GM03348 (cell line): Measurements from ENCODE around the gene MYO3B.
"Not testable (repeated sequence)": the region's sequence is repeated elsewhere in the genome, so short reads cannot be mapped to it uniquely, and the experiment has no call there.

Experiments used
- DNase-seq: peaks from one replicate; pipeline ENCODE4 v3.0.0; 2012; ENCODE audit warnings: low spot score

The MYO3B gene

DNA sequence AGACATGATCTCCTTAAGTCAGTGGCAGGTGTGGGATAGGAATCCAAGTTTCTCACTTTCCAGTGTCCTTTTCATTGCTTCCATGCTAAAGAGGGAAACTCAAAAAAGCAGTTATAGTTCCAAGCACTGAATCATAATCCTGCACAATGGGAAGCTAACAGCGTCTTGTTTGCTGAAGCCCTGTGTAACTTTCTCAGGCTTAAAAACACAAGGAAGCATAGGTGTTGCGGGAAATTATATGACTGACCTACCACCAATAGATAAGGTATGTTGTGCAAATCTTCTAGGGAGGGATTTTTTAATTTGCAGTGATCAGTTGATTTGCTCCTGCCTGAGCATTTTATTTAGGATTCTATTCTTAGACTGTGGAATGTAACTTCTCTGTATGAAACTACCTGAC, 250.9 kb downstream of the MYO3B start:
- no peak for DNase-seq

DNA sequence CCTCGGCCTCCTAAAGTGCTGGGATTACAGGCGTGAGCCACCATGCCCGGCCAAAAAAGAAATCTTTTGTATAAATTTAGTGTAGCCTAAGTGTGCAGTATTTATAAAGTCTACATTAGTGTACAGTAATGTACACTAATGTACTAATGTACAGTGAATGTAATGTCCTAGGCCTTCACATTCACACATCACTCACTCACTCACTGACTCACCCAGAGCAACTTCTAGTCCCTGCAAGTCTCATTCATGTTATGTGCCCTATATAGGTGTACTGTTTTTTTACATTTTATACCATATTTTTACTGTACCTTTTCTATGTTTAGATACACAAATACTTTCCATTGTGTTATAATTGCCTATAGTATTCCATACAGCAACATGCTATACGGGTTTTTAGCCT, 254.9 kb downstream of the MYO3B start:
- no peak for DNase-seq

DNA sequence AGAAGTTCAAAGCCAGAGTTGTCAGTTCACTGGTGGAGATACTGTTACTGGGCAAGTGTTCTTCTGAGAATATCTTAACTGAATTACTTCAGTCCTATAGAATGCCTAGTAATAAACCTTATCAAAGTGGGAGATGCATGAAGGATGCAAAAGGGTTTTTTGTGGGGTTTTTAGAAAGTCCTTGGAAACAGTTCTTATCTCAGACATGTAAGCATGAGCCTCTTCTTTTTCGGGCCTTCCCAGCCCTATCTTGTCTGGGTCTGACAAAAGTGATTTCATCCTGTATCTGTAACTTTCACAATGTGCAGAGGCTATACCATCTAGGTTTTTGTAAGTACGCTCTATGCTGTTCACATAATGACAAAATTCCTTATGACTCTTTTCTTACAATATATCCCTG, 255.5 kb downstream of the MYO3B start:
- DNase-seq: no peak

DNA sequence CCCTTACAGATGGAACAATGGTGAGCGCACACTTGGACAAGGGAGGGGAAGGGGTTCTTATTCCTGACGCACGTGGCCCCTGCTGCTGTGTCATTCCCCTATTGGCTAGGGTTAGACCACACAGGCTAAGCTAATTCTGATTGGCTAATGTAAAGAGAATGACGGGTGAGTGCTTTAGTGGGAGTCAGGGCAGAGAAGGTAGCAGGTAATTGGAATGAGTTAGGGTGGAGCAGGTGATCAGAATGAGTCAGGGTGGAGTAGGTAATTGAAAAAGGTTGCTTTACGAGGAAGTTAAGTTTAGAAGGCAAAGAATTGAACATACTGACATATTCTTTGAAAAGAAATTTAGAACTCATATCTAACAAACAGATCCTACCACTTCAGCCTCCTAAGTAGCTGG, 256.4 kb downstream of the MYO3B start:
- not testable (repeated sequence) for DNase-seq

DNA sequence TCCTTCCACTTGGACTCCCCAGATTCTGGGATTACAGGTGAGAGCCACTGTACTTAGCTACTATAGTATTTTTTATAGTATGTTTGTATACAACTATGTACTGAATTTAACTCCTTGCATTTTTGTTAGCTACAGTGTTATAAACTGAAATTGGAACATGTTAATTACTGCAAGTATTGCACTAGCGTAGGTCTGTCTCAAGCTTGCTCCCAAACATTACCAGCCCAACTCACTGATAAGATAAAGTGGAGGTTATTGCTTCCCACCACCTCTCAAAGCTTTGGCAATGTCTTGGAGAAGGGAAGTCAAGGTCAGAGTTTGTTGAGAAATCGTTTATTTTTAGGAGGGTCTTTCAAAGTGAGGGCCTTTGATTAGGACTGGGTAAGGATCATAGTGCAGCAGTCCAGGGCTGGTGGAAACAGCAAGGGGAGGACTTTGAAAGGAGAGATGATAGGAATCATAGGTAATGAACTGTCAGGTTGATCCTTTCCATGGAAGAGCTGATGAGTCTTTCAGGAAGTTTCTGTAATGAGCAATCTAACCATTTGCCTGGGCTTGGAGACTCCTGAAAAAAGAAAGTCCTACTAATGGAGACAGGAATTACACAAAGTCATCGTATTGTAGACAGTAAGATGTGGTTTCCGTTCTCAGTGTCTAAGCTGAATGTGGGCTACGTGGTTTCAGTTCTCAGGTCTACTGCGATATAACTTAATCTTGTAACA, 257.1 kb downstream of the MYO3B start:
- DNase-seq: no peak

DNA sequence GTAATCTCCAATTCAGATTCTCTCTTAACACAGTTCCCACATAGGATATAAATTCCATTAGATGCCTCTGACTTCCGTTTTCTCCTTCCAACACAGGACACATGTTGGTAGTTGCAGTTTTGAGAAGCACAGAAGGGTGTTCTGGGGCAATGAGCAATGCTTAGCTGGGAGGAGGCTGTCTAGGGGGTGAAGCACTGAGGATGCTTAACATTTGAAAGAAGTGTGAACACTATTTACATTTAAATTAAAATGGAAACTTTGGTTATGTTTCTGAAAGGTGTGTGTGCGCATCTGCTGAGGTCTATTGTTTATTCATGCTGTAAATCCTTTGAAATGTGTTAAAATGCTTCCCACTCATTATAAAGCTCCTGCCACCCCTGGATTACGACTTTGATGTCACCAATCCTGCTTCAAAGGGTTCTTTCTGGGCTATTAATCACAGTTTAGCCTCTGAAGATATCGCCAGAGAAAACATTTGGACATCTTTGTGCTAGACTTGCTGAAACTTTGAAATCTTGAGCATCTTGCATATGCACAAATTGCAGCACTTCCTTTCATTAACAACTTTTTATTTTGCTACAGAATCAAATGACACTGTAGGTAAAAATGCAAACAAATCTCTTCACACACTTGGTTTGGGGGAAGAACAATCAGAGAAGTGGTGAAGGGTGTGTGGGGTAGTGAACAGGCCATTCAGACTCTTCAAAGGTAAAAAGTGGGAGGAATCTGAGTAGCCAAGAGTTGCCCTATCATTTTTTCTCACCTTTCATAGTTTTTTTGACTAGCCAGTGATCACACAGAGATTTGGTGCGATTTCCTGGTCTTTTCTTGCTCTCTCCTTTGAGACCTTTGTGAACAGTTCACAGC, 258.4 kb downstream of the MYO3B start:
- DNase-seq: no peak

DNA sequence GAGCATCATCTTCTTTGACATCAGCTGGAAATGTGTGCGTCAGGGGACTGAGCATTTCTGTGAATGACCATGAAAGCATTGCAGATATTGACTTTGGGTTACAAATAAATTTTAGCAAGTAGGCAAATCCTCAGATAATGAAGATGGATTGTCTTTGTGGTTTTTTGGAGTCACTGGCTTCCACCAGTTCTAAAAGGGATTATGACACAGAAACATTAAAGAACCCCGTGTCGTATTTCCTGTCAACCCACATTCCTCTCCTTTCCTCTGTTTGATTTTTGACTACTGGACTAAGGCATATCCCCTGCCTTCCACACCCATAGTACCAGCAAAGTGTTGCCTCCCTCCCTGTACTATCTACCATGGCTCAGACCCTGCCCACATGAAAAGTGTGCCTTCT, 268.1 kb downstream of the MYO3B start:
- DNase-seq: no peak

DNA sequence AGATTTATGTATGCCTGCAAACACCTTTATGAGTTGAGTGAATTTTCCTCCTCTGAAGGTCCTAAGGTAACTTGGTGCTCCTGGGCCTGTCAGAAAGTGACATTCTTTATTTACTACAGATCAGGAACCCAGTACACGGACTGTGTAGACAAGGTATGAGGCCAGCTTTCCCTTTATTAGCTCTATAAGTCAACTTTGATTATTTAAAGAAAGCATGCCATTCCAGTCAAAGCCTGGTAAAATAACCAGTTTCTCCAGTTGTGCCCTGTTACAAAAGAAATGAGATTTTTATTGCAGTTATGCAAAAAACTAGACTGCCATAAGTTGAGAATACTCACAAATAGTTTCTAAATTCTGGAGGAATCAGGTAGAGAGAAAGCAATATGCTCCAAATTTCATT, 271.1 kb downstream of the MYO3B start:
- DNase-seq: no peak

DNA sequence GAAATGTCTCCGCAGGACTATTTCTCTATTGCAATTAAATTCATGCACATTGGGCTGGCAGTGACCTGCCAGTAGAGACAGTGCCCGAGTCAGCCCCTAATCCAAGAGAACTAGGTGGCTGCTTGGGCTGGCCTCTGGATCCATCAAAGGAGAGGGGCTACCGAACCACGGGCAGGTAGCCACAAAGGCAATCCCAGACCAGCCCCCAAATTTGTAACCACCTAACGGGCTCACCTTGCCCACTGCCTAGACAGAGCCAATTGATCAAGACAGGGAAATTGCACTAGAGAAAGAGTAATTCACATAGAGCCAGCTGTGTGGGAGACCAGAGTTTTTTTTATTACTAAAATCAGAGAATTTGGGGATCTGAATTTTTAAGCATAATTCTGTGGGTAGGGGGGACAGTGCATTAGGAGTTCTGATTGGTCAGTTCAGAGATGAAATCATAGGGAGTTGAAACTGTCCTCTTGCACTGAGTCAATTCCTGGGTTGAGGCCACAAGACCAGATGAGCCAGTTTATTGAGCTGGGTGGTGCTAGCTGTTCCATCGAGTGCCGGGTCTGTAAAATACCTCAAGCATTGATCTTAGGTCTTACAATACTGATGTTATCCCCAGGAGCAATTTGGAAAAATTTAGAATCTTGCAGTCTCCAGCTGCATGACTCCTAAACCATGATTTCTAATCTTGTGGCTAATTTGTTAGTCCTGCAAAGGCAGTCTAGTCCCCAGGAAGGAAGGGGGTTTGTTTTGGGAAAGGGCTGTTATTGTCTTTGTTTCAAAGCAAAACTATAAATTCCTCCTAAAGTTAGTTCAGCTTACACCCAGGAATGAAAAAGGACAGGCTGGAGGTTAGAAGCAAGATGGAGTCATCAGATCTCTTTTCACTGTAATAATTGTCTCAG, 276.8 kb downstream of the MYO3B start:
- no peak for DNase-seq

DNA sequence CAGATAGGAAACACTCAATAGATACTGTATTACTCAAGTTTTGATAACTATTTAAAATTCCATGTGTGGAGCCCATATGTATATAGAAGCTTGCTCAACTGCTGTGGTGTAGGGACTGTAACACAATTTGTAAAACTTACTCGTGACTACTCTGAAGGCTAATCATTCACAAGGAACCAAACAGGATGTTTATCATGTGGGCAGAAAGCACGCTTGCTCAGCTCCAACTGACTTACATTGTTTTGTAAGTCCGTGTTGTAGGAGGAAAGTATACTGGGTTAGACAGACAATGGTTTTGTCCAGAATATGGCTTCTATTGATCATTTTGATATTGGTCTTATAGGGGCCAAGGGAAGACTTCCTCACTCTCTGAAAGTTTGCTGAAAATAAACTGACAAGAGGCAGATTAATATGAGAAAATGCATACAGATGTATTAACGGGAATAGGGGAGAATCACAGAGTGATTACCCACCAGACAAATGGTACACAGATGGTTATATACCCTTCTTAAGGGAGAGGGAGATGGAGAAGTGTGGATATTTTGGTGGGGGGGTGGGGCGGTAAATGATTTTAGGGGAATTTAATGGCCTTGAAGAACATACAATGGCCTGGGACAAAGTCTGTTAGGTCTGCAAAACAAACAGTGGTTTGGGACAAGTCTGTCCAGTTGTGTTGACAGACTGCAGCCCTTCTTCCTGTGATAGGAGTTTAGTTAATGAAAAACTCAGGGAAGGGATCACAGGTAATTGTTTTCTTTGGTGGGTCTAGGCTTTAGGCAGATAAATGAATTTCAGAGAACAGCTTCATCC, 277.9 kb downstream of the MYO3B start:
- DNase-seq: no peak

DNA sequence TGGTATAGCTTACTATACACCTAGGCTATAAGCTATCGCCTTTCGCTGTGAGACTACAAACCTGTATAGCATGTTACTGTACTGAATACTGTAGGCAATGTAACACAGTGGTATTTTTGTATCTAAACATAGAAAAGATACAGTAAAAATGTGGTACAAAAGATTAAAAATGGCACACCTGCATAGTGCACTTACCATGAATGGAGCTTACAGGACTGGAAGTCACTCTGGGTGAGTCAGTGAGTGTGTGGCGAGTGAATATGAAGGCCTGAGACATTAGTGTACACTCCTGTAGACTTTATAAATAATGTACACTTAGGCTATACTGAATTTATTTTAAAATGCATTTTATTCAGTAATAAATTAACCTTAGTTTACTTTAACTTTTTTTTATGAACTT, 279.0 kb downstream of the MYO3B start:
- no peak for DNase-seq

DNA sequence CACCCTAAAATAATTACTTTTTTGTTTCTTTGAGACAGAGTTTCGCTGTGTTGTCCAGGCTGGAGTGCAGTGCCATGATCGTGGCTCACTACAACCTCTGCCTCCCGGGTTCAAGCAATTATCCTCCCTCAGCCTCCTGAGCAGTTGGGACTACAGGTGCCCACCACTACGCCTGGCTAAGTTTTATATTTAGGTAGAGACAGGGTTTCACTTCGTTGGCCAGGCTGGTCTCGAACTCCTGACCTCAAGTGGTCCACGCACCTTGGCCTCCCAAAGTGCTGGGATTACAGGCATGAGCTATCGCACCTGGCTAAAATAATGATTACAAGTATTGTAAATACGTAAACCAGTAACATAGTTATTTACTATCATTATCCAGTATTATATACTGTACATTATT, 279.8 kb downstream of the MYO3B start:
- DNase-seq: no peak

DNA sequence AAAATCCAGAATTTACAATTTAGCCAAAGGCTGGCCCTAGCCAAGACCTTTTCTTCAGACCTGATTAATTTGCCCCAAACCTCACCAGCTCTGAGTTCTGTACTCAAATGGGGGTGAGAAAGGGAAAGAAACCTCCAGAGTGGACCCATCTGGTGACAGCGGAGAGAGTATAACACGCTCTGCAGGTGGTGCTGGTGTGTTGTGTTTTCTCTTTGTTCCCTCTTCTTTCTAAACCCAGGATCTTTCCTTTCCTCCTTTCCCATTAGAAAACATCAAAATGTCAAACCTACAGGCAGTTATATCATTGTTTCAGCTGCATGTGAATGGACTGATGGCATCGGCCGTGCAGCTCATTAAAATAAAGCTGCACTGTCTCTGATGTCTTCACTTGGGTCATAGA, 283.9 kb downstream of the MYO3B start:
- DNase-seq: no peak

DNA sequence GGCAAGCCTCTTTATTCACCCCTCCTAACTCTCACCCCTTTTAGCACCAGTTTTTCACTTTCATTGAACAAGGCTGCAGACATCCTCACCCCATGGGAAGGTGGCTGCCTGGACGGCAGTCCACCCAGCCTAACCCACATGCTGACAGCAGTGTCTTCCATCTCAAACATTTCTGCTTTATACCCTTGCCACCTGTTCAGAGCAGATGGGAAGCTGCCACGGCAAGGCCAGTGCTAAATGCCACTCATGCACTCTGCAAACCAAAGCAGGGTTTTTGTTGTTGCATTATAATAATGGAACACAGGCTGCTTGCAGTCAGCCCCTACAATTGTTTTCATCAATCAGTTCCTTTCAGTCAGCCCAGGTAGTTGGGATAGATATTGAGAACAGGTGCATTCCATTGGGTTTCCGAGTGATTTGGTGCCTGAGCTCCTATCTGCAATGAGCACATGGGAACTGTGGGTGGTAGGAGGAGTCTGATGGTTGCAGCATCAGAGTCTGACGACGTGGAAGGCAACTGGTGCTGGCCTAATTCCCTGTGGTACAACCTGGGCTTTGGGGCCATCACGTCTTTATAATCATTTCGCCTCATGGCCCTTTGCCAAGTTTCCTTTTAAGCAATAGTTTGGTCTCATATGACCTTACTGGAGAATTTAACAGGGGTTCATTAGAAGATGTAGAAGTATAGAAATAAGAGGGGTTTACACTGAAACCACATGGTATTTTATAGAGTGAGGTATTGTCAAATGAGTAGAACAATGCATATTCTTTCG, 284.7 kb downstream of the MYO3B start:
- DNase-seq: no peak

DNA sequence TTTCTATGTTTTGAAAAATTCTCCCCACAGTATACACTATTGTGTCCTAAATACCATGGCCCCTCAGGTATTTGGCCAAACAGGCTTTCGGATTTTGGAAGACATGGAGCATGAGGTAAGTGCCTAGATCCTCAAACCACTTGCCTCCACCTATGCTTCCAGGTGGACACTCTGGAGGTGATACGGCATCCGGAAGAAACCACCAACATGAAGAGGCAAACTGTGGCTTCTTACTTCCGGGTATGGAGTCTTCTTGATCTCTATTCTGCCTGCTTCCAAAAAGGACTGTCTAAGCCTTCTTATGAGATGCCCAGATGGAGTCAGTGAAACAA, 285.2 kb downstream of the MYO3B start:
- DNase-seq: no peak

DNA sequence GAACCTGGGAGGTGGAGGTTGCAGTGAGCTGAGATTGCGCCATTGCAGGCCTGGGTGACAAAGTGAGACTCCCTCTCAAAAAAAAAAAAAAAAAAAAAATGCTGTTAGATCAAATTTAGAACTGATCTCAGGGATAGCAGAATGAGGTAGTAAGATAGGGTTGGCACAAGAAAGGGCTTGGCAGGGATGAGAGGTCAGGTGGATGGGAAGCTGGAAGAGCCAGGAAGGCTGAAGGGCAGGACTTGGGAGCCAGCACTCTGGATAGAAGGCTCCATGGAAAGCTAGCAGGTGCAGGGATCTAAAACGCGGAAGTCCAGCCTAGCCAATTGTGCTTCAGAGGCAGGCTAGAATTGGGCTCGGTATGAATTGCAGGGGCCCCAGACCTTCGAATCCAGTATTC, 286.3 kb downstream of the MYO3B start:
- DNase-seq: no peak

DNA sequence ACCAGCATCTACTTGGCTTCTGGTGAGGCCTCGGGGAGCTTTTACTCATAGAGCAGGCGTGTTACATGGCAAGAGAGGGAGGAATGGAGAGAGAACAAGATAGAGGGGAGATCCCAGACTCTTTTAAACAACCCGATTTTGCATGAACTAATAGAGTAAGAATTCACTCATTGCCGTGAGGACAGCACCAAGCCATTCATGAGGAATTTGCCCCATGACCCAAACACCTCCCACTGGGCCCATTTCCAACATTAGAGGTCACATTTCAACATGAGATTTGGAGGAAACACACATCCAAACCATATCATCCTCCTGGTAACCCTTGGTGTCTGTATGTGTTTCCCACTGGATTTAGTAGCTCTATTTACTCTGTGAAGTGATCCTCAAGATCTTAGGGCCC, 287.3 kb downstream of the MYO3B start:
- DNase-seq: no peak

DNA sequence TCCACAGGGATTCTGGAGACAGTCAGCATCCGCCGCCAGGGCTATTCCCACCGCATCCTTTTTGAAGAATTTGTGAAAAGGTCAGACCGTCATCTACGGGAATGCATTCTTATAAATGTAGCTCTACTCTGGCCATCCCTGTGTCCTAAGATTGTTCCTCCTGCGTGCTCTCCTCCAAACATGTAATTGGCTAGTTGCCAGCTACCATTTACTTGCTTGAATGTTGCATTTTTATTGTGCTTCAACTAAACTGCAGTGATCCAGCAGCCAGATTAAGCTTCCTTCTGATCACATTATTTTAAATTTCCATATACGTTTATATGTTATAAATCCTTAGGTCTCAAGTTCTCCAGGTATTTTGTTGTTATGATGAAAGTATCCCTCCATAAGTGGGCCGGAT, 288.7 kb downstream of the MYO3B start:
- DNase-seq: no peak

DNA sequence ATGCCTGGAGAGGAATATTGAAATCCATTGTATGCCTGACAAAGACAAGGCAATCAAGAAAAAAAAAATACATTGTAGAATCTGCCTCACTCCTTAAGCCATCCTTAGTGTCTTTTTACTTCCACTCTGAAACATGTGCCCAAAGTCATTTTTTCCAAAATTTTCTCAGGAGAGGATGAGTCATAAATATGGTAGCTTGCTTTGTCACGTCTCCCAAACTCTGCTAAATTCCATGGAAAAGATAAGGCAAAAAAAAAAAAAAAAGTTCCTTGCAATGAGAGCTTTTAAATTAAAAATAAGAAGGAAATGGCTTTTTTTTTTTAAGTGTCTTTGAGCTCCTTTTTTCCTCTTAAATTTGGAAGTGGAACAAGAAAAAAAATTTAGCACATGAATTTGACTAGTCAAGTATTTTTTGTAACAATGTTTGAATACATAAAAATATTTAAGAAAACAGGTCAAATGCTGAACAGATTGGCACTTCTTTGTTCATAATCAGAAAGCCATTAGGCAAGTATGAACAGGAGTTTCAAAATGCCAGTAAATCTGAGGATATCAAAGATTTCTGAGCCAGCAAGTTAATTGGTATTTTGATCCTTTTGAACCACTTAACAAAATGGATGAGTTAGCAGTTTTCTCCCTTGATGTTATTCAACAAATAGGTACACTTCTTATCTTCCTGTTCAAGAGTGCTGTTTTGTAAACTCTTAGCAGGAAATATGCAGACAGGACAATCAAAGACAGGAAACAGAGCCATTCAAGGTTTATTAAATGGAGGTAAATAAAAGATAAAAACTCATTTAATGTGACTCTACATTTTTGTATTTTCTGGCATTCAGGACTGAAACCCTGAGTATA, 289.8 kb downstream of the MYO3B start:
- no peak for DNase-seq

DNA sequence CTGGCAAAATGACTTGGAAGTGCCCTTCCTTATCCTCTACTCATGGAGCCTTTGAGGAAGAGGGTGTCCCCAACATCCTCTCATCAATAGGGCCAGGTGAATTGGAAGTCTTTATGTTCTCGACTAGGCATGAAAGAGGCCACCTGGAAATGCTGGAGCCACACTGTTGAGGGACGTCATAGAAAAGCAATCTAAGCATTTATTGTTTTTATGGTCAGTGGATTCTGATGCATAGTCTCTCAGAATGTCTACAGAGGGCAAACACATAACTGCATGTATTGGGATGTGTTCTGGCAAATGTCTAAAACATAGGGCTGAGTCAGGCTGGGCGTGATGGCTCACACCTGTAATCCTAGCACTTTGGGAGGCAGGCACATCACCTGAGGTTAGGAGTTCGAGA, 290.6 kb downstream of the MYO3B start:
- DNase-seq: no peak
